HEK293 (cell line): Measurements from ENCODE around the gene EZH2.
A peak's percentile ranks its signal among the peaks of the same experiment; 100 is the strongest.

Source experiments
- CTCF ChIA-PET: fragments of 350-600 bp; formaldehyde crosslinking; extraction: SDS; loops from one replicate; lab custom pipeline; 2021; ENCODE audit warnings: antibody characterized with exemption; lab: Yijun Ruan, JAX
- POLR2A ChIA-PET: fragments of 300-600 bp; formaldehyde crosslinking; extraction: SDS; loops from one replicate; lab custom pipeline; 2020; ENCODE audit warnings: antibody characterized with exemption, inconsistent platforms; lab: Yijun Ruan, JAX
- H3K27ac ChIP-seq: fragments of 200-500 bp; sonication (Bioruptor generic); 2 replicates; pipeline ENCODE4 v1.5.1; 2014; ENCODE audit warnings: low read depth, low read length, control low read depth, inconsistent platforms; ENCODE audit errors: extremely low read depth
- H3K36me3 ChIP-seq, 2 experiments: fragments of 200-500 bp in 1 of 2; sonication (Bioruptor generic) in 1 of 2; 1 replicate in 1 of 2; 2 replicates in 1 of 2; pipeline ENCODE4 v1.5.1; 2014 to 2017; ENCODE audit warnings: inconsistent platforms in 2 of 2, low read length in 2 of 2; ENCODE audit not compliant: control insufficient read depth in 2 of 2, insufficient read depth in 1 of 2
- H3K4me1 ChIP-seq: fragments of 200-500 bp; sonication (Bioruptor generic); 2 replicates; pipeline ENCODE4 v1.5.1; 2014; ENCODE audit warnings: mild to moderate bottlenecking, low read length, inconsistent platforms; ENCODE audit not compliant: control insufficient read depth, insufficient read depth
- H3K4me3 ChIP-seq: 2 replicates; pipeline ENCODE4 v1.5.1; 2011; ENCODE audit warnings: low read depth, mild to moderate bottlenecking, control low read depth, low read length, moderate library complexity
- H3K9me3 ChIP-seq: fragments of 200-500 bp; sonication (Bioruptor generic); 2 replicates; pipeline ENCODE4 v1.5.1; 2014; ENCODE audit warnings: low read depth, low read length, inconsistent platforms; ENCODE audit not compliant: control insufficient read depth, insufficient read depth
- HOXC10 ChIP-seq: sonication (generic); formaldehyde crosslinking; IDR thresholded peaks from 2 replicates; pipeline ENCODE4 v1.8.1; 2023; ENCODE audit warnings: mild to moderate bottlenecking, missing genetic modification reagents
- INSM2 ChIP-seq: fragments of 450-650 bp; formaldehyde crosslinking; IDR thresholded peaks from 2 replicates; pipeline ENCODE4 v1.5.1; 2016; ENCODE audit warnings: missing biosample characterization, missing genetic modification characterization
- MYNN ChIP-seq: fragments of 450-650 bp; formaldehyde crosslinking; IDR thresholded peaks from 2 replicates; pipeline ENCODE4 v1.5.1; 2016; ENCODE audit warnings: missing biosample characterization, missing genetic modification characterization, borderline replicate concordance
- PRDM10 ChIP-seq: fragments of 450-650 bp; formaldehyde crosslinking; IDR thresholded peaks from 2 replicates; pipeline ENCODE4 v1.5.1; 2016; ENCODE audit warnings: missing biosample characterization, missing genetic modification characterization
- PRDM6 ChIP-seq: fragments of 450-650 bp; formaldehyde crosslinking; IDR thresholded peaks from 2 replicates; pipeline ENCODE4 v1.5.1; 2017; ENCODE audit warnings: missing biosample characterization, missing genetic modification characterization
- WT1 ChIP-seq: fragments of 450-650 bp; formaldehyde crosslinking; IDR thresholded peaks from 2 replicates; pipeline ENCODE4 v1.5.1; 2016; ENCODE audit warnings: missing biosample characterization, missing genetic modification characterization
- YY2 ChIP-seq: fragments of 450-650 bp; formaldehyde crosslinking; IDR thresholded peaks from 2 replicates; pipeline ENCODE4 v1.5.1; 2016; ENCODE audit warnings: missing biosample characterization, missing genetic modification characterization
- ZEB2 ChIP-seq: fragments of 450-650 bp; formaldehyde crosslinking; IDR thresholded peaks from 2 replicates; pipeline ENCODE4 v1.5.1; 2016; ENCODE audit warnings: missing biosample characterization, missing genetic modification characterization
- ZNF174 ChIP-seq: fragments of 450-650 bp; formaldehyde crosslinking; IDR thresholded peaks from 2 replicates; pipeline ENCODE4 v1.5.0; 2017; ENCODE audit warnings: missing biosample characterization, mild to moderate bottlenecking, missing genetic modification characterization
- ZNF184 ChIP-seq: fragments of 450-650 bp; IDR thresholded peaks from 2 replicates; pipeline ENCODE4 v1.5.1; 2018; ENCODE audit warnings: missing biosample characterization, mild to moderate bottlenecking, missing genetic modification characterization
- ZNF221 ChIP-seq: fragments of 450-650 bp; formaldehyde crosslinking; IDR thresholded peaks from 2 replicates; pipeline ENCODE4 v1.5.1; 2017; ENCODE audit warnings: missing biosample characterization, missing genetic modification characterization, borderline replicate concordance
- ZNF335 ChIP-seq: fragments of 450-650 bp; formaldehyde crosslinking; conservative IDR thresholded peaks from 2 replicates; pipeline ENCODE4 v1.5.1; 2016; ENCODE audit warnings: missing biosample characterization, missing genetic modification characterization
- ZNF362 ChIP-seq: fragments of 450-650 bp; formaldehyde crosslinking; IDR thresholded peaks from 2 replicates; pipeline ENCODE4 v1.5.1; 2016; ENCODE audit warnings: missing biosample characterization, missing genetic modification characterization
- ZNF366 ChIP-seq: fragments of 450-650 bp; formaldehyde crosslinking; conservative IDR thresholded peaks from 2 replicates; pipeline ENCODE4 v1.5.1; 2016; ENCODE audit warnings: missing biosample characterization, missing genetic modification characterization
- ZNF514 ChIP-seq: fragments of 450-650 bp; formaldehyde crosslinking; IDR thresholded peaks from 2 replicates; pipeline ENCODE4 v1.5.1; 2016; ENCODE audit warnings: missing biosample characterization, missing genetic modification characterization
- ZNF600 ChIP-seq: fragments of 450-650 bp; formaldehyde crosslinking; IDR thresholded peaks from 2 replicates; pipeline ENCODE4 v1.5.1; 2016; ENCODE audit warnings: missing biosample characterization, missing genetic modification characterization
- ZNF626 ChIP-seq: fragments of 450-650 bp; sonication (Bioruptor Pico); formaldehyde crosslinking; IDR thresholded peaks from 2 replicates; pipeline ENCODE4 v1.5.1; 2018; ENCODE audit warnings: missing biosample characterization, missing genetic modification characterization, inconsistent platforms
- ZNF701 ChIP-seq: fragments of 450-650 bp; formaldehyde crosslinking; IDR thresholded peaks from 2 replicates; pipeline ENCODE4 v1.5.1; 2016; ENCODE audit warnings: missing biosample characterization, missing genetic modification characterization
- ZNF747 ChIP-seq: fragments of 450-650 bp; formaldehyde crosslinking; IDR thresholded peaks from 2 replicates; pipeline ENCODE4 v1.5.1; 2016; ENCODE audit warnings: missing biosample characterization, missing genetic modification characterization
- ZNF830 ChIP-seq: fragments of 450-650 bp; IDR thresholded peaks from 2 replicates; pipeline ENCODE4 v1.5.0; 2018; ENCODE audit warnings: missing biosample characterization, missing genetic modification characterization, low read depth, mild to moderate bottlenecking, moderate library complexity
- TF ChIP-seq, protein P1 (sequence below): fragments of 450-650 bp; formaldehyde crosslinking; IDR thresholded peaks from 2 replicates; pipeline ENCODE4 v1.5.1; 2016; ENCODE audit warnings: missing biosample characterization, missing genetic modification characterization

The EZH2 gene

GRCh38 chr7:148914208-148914777, 30.2 kb upstream of the EZH2 start (continued):
- no peak for TF ChIP-seq INSM2 (tag by site-specific recombination)
- TF ChIP-seq ZNF830 (tag by site-specific recombination): no peak
- no peak for TF ChIP-seq ZNF626 (tag by site-specific recombination)
- peak; percentile 52 for TF ChIP-seq PRDM10 (tag by site-specific recombination)
- TF ChIP-seq ZNF600 (tag by site-specific recombination): peak; percentile 82
- TF ChIP-seq, all 188 proteins: peak for 32

DNA sequence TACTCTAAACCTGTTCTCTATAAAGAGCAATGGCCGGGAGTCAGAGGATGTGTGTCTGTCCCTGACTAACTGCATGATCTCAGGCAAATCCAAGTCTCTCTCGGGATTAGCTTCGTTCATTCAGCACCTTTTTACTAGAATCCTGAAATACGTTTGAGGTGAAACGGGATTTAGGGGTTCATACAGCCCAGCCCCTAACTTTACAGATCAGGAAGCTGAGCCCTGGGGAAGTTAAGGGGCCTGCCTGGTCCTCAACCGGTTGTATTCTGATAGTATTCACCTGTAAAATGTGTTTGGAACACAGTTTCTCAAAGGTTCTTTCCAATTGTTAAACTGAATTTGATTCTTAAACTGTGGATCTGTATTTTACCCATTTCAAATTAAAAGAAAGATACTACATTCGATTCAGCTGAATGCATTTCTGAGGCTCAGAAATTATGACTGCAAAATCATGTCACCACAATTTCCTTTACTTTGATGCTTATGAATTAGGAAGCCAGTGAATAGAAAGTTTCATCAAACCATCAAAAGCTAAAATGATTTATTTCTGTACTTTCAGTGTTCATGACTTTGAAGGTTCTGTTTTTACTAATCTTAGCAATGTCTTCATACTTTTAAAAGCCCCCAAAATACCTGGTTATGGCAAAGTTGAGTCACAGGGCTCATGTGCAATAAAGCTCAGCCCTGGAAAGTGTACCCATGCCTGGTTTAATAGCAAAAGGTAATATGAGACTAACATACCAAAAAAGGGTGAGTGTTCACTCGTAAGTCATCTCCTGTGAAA, 28.9 kb upstream of the EZH2 start:
- H3K4me3 ChIP-seq: no peak overlapping the region
- no peaks in the 10 kb centered on the region for H3K36me3 ChIP-seq
- H3K4me1 ChIP-seq: no peaks in the 10 kb centered on the region
- POLR2A ChIA-PET: interaction anchor here (0.6 kb wide), 1 partner anchor 30 kb away, joined by 3 read pairs; no protein-coding TSS in a partner anchor
- no peaks in the 10 kb centered on the region for H3K9me3 ChIP-seq
- CTCF ChIA-PET: interaction anchor here (0.6 to 0.9 kb wide), 2 partner anchors 161 to 750 kb away, joined by 3 to 4 read pairs; no protein-coding TSS in a partner anchor
- no peak overlapping the region for H3K27ac ChIP-seq
- peak; percentile 26; the same call in 1 of the 2 replicates for TF ChIP-seq PRDM6 (tag by site-specific recombination)
- peak; percentile 43; the same call in 1 of the 2 replicates for TF ChIP-seq ZNF335 (tag by site-specific recombination)
- TF ChIP-seq MYNN: peak; percentile 44; the same call in 1 of the 2 replicates
- TF ChIP-seq ZNF514 (tag by site-specific recombination): no peak
- peak; percentile 60 for TF ChIP-seq ZEB2 (tag by site-specific recombination)
- no peak for TF ChIP-seq WT1 (tag by site-specific recombination)
- TF ChIP-seq, protein P1, sequence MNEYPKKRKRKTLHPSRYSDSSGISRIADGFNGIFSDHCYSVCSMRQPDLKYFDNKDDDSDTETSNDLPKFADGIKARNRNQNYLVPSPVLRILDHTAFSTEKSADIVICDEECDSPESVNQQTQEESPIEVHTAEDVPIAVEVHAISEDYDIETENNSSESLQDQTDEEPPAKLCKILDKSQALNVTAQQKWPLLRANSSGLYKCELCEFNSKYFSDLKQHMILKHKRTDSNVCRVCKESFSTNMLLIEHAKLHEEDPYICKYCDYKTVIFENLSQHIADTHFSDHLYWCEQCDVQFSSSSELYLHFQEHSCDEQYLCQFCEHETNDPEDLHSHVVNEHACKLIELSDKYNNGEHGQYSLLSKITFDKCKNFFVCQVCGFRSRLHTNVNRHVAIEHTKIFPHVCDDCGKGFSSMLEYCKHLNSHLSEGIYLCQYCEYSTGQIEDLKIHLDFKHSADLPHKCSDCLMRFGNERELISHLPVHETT: peak; percentile 32; the same call in 1 of the 2 replicates
- TF ChIP-seq ZNF747 (tag by site-specific recombination): no peak
- no peak for TF ChIP-seq ZNF174 (tag by site-specific recombination)
- 0 out of 2 replicates have a peak, but pooled peaks have one; percentile 15 for TF ChIP-seq ZNF184 (tag by site-specific recombination)
- TF ChIP-seq HOXC10 (CRISPR knock-in tag): no peak
- TF ChIP-seq ZNF362 (tag by site-specific recombination): no peak
- no peak for TF ChIP-seq ZNF221 (tag by site-specific recombination)
- TF ChIP-seq ZNF366 (tag by site-specific recombination): 0 out of 2 replicates have a peak, but pooled peaks have one; percentile 16
- TF ChIP-seq YY2 (tag by site-specific recombination): no peak
- no peak for TF ChIP-seq ZNF701 (tag by site-specific recombination)
- no peak for TF ChIP-seq PRDM10 (tag by site-specific recombination)
